Iris pigment epithelial cell (primary cell): ENCODE data around the gene LDLRAP1.

ENCODE experiments used
- DNase-seq: peaks from one replicate; pipeline ENCODE4 v3.0.0-alpha.2; 2011; ENCODE audit warnings: low read depth

Gene LDLRAP1

DNA sequence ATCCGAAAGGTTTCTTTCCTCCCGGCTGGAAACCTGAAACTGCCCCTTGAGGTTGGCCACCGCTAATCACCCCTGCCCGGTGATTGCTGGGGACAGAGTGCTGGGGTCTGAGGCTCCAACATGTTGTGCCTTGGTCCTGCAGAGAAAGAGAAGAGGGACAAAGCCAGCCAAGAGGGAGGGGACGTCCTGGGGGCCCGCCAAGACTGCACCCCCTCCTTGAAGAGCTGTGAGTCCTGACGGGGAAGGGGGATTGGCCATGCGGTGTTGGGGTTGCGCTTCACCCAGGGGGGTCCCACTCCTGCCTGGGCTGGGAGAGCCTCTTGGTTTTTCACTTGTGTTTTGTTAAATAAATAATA lies 19.5 kb downstream of the LDLRAP1 start:
- no peak for DNase-seq

GRCh38 chr1:25563330-25564215 lies 20.2 kb downstream of the LDLRAP1 start:
- no peak for DNase-seq

DNA sequence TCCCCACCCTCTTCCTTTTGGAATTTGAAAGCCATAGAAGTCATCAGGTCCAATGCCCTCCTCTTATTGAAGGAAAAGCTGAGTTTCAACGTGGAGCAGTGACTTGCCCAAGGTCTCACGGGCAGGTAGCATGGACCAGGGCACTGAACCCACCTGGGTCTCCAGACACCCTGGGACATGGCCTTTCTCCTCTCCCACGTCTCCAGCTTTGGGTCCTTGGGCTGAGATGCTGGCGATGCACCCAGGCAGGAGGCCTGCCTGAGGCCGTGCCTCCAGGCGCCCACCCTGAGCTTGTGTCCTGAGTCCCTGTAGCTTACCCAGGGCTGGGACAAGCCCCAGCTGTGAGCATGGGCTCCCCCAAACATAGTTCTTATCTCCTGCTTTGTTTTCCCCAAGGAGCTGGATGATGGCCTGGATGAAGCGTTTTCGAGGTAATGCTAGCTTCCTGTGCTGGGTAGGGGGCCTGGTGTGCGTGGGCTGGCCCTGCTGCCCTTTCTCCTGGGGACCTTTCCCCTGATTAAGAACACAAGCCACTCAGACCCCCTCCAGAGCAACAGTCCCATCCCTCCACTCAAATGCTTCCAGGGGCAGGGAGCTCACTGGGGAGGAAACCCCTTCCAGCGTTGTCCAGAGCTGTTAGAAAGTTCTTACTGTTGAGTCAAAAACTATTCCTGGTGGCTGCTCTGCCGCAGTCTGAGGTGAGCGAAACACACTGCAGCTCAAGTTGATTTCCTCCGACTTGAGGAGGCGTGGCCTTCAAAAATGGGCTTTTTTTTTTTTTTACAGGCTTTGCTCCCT lies 21.6 kb downstream of the LDLRAP1 start:
- DNase-seq, result peak; percentile 57

GRCh38 chr1:25565626-25566025 lies 22.2 kb downstream of the LDLRAP1 start:
- DNase-seq, result no peak

- no peak for DNase-seq
Measured at GRCh38 chr1:25566176-25566729, 22.8 kb downstream of the LDLRAP1 start.

GRCh38 chr1:25566730-25567341 lies 23.4 kb downstream of the LDLRAP1 start:
- DNase-seq, result peak; percentile 93

- no peak for DNase-seq
Measured at GRCh38 chr1:25567710-25568089, 24.3 kb downstream of the LDLRAP1 start.

DNA sequence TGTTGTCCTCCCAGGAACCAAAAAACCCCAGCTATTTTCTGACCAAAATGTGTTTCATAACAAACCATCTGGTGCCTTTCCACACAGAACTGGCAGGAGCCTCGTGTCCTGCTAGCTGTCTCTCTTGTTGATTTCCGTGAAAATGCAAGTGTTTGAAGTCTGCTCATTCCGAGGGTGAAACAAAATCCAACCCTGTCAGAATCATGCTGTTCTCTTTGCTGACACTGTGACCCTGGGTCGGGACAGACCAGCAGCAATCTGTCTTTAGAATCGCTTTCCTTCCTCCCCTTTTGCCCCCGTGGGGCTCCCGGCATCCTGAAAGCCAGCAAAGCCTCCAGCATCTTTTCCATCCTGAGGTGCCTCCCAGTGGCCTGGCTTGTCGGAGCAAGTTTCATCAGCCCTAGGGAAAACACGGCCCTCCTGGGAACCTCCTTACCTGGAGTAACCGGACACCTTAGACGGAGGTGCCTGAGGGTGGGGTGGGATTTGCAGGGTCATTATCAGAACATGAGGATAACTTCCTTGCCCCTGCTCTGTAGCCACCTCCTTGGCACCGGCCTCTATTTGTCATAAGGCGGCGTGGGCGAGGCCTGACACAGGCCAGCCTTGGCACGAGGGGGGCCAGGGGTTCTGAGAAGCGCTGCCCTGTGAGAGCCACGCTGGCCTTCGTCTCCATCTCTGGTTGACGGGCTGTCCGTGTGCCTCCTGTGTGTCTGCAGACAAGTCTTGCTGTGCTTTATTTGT lies 24.9 kb downstream of the LDLRAP1 start:
- DNase-seq, result peak; percentile 75

DNA sequence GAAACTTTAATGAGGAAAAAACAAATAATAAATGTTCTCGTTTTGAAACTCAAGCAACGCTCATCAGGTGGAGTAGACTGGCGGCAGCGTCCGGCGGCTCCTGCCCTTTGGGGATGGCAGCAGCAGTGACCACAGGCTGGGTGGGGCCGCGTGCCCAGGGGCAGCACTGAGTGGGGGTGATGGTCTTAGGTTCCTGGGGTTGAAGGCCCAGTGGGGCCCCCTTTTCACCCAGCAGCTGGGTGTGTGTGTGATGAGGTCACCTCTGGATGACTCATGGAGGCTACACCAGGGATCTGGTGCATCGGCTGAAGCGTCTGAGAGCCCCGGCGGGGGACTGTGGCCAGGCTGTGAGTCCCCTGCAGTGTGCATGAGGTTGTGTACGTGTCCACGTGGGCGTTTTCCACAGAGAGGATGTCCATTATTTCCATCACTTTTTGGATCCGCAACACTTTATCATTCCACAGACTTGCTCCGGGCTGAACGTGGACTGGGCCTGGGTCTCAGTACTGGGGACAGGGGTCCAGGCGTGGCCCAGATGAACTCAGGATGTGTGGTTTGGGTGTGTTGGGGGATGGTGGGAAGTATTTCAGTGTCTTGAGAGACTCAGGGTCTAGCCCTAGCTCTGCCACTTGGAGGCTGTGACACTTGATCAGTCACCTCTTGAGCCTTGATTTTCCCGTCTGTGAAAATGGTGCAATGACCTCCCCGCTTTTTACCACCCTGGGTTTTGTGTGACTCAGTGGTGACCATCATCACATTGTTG lies 25.6 kb downstream of the LDLRAP1 start:
- peak; percentile 85 for DNase-seq

DNA sequence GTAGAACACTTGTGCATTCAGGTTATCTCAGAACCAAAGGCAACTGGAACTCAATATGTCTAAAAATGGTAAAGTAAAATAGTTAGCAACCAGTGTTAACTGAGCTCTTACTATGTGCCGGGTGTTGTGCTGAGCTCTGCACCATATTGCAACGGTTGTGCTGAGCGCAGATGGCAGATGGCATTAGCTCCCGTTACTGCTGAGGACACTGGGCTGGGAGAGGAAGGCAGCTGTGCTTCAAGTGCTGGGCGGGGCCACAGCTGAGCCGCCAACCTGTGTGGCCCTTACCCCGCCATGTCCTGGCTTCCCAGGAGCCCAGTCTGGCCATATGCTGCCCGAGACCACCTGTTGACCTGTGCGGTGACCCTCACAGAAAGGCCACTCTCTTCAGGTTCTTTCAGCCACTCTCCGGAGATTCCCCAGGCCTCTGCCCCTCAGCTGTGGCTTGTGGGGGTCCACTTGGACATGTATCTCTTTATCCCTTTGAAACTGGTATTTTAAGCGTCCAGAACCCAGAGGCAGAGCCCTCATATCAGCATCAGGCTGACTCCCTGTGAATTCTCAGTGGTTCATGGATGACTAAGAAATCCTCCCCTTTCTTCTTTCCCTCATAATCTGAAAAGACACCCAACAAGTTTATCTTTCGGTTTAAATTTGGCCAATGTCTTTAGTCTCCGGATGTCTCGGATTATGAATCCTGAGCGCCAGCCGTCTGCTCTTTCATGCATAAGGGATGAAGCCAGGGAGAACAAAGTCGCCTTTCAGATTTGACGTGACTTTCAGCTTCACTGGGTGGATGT lies 26.4 kb downstream of the LDLRAP1 start:
- peak; percentile 45 for DNase-seq

- no peak for DNase-seq
Measured at GRCh38 chr1:25570798-25571521, 27.6 kb downstream of the LDLRAP1 start.

DNA sequence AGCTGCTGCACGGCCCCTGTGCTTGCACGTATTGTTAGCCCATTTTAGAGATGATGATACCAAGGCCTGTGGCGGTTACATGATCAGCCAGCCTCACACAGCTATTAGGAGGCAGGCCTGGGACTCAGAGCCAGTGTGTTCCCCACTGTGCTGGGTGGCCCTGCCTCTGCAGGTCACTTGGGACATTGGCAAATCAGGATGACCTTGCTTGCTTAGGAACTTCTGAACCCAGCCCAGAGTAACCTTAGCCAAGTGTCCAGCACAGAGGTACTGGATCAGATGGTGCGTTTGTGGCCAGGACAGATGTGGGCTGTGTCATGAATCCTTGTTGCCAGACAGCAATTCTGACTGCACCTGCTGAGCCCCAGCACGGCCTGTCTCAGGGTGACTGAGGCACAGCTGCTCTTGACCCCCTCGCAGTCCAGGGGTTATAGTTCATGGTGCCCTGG lies 28.1 kb downstream of the LDLRAP1 start:
- no peak for DNase-seq

DNA sequence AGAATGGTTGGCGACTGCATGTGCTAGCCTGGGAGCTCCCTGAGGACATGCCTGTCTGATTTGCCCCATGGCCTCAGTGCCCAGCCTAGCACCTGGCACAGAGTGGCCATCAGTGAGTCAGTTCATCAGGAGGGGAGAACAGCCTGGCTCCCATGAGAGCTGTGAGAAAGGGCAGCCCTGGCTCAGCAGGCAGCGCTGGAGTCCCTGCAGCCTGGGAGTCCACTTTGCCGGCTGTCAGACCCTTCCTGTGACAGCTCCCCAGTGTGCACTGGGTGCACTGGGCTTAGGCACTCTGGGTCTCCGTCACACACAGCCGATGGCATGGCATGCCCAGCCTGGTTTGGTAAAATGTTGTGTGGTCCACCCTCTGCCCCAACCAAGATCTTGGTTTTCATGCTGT lies 28.7 kb downstream of the LDLRAP1 start:
- DNase-seq, result no peak

- peak; percentile 62 for DNase-seq
Measured at GRCh38 chr1:25572708-25573590, 29.5 kb downstream of the LDLRAP1 start.

DNA sequence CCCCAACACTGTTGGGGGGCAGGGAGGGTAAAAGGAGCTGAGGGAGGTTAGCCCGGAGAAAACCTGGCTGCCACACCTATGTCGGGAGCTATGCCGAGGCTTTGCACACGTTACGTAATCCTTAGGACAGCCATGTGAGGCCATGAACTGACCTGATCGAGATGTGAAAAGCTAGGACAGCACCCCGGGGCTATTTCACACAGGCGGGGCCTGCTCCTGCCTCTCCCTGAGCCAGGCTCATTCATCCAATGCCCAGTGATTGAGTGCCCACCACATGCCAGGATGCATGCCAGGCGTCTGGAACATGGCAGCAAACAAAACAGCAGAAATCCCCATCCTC lies 30.2 kb downstream of the LDLRAP1 start:
- DNase-seq, result no peak

- no peak for DNase-seq
Measured at GRCh38 chr1:25573961-25574360, 30.6 kb downstream of the LDLRAP1 start.

DNA sequence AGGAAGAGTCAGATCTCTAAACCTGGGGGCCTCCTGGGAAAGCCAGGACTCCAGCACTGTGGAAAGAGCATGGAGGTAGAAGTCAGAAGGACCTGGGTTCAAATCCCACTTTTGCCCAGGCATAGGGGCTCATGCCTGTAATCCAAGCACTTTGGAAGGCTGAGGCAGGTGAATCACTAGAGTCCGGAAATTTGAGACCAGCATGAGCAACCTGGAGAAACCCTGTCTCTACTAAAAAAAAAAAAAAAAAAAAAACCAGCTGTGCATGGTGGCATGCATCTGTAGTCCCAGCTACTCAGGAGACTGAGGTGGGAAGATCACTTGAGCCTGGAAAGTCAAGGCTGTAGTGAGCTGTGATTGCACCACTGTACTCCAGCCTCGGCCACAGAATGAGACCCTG lies 31.8 kb downstream of the LDLRAP1 start:
- DNase-seq, result no peak

- no peak for DNase-seq
Measured at GRCh38 chr1:25576459-25577133, 33.2 kb downstream of the LDLRAP1 start.
